Tibial artery (tissue), 4 donors: Measurements from ENCODE around the gene SMYD1.

ENCODE experiments used
- DNase-seq, 2 donors: peaks; one replicate each; pipeline ENCODE4 v3.0.0-alpha.2; 2019
- H3K27ac ChIP-seq, 2 donors: fragments of 200-600 bp; sonication (generic) in 1 of 2; 1 replicate in 1 of 2; 2 replicates in 1 of 2; pipeline ENCODE4 v1.5.1; 2018 to 2019; ENCODE audit warnings: mild to moderate bottlenecking in 1 of 2
- H3K27me3 ChIP-seq, 2 donors: fragments of 200-600 bp; sonication (generic) in 1 of 2; one replicate each; pipeline versions ENCODE4 v1.5.1 to v1.6.0; 2016 to 2019
- H3K36me3 ChIP-seq, 3 donors: fragments of 200-600 bp; sonication (generic) in 2 of 3; one replicate each; pipeline ENCODE4 v1.5.1; 2016 to 2019; ENCODE audit warnings: mild to moderate bottlenecking in 2 of 3
- H3K4me1 ChIP-seq, 4 donors: fragments of 200-600 bp; sonication (generic) in 2 of 4; 1 replicate in 3 of 4; 2 replicates in 1 of 4; pipeline ENCODE4 v1.5.1; 2016 to 2019
- H3K4me3 ChIP-seq, 2 donors: fragments of 200-600 bp; sonication (generic) in 1 of 2; 1 replicate in 1 of 2; 2 replicates in 1 of 2; pipeline ENCODE4 v1.5.1; 2018 to 2019; ENCODE audit warnings: mild to moderate bottlenecking in 2 of 2
- H3K9me3 ChIP-seq, 3 donors: fragments of 200-600 bp; sonication (generic) in 1 of 3; one replicate each; pipeline ENCODE4 v1.5.1; 2016 to 2019
- intact Hi-C: fragments of 100-400 bp; cut with DNase I; formaldehyde crosslinking; loops from one replicate; pipeline ENCODE4 v1.15.0; 2023; ENCODE audit warnings: low total_unique reads
- TF ChIP-seq, protein P1 (sequence below), 2 experiments: fragments of 200-600 bp in 1 of 2; fragments of 450-650 bp in 1 of 2; IDR thresholded peaks; one replicate each; pipeline ENCODE4 v1.5.1; 2017 to 2019; ENCODE audit warnings: antibody characterized with exemption in 2 of 2, mild to moderate bottlenecking in 1 of 2, moderate library complexity in 1 of 2

SMYD1 gene

DNA sequence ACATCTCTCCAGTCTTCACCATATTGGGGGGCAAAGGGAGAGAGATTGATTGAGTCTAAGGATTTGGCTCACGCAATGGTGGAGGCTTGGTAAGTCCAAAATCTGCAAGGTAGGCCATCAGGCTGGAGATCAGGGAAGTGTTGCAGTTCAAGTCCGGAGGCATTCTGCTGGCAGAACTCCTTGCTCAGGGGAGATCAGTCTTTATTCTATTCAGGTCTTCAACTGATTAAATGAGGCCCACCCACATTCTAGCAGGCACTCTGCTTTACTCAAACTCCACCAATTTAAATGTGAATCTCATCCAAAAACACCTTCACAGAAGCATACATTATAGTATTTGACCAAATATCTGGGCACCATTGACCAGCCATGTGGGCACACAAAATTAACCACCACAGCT, 21.4 kb downstream of the SMYD1 start:
- no peaks in the 10 kb centered on the region for H3K36me3 ChIP-seq

DNA sequence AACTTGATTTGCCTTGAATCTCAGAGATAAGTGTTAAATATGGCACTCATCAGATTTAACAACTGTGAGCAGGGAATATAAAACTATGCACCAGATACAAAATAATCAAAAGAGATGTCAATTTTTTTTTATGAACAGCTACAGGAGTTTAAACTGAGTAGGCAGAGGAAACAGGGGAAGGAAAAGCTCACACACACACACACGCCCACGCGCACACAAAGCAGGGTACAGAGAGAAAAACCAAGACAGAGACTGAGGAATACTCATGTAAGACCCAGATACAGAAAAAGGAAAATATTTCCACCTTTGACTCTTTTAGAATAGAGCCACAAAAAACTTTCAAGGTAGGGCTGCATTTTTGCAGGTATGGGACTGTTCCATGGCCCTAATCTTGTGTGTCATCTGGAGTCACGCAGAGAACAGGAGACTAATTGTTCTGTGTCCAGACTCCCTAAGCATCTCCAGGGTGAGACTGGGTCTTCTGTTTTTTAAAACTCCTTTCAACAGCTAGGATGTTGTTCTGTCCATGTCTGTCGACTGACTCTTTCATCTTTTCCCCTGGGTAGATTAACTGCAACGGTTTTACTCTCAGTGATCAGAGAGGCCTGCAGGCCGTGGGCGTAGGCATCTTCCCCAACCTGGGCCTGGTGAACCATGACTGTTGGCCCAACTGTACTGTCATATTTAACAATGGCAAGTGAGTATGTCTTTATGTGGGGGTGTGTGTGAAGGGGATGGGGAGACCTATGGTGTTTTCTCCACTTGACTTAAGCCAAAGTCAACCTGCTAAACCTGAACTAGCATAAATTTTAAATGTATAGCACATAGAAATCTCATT, 23.0 kb downstream of the SMYD1 start:
- DNase-seq, result no peak
- Histone ChIP-seq H3K36me3 (no peaks in the 10 kb centered on the region), H3K4me3 (no peak overlapping the region), H3K4me1 (no peaks in the 10 kb centered on the region), H3K27me3 (no peaks in the 10 kb centered on the region), H3K9me3 (no peaks in the 10 kb centered on the region), H3K27ac (no peak overlapping the region)
- TF ChIP-seq, protein P1, sequence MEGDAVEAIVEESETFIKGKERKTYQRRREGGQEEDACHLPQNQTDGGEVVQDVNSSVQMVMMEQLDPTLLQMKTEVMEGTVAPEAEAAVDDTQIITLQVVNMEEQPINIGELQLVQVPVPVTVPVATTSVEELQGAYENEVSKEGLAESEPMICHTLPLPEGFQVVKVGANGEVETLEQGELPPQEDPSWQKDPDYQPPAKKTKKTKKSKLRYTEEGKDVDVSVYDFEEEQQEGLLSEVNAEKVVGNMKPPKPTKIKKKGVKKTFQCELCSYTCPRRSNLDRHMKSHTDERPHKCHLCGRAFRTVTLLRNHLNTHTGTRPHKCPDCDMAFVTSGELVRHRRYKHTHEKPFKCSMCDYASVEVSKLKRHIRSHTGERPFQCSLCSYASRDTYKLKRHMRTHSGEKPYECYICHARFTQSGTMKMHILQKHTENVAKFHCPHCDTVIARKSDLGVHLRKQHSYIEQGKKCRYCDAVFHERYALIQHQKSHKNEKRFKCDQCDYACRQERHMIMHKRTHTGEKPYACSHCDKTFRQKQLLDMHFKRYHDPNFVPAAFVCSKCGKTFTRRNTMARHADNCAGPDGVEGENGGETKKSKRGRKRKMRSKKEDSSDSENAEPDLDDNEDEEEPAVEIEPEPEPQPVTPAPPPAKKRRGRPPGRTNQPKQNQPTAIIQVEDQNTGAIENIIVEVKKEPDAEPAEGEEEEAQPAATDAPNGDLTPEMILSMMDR (IDR thresholded peaks at IDR 0.05), result no peak
- intact Hi-C loops, result no loop called here

More for the DNA sequence above, 21.4 kb downstream of the SMYD1 start:
- H3K4me3 ChIP-seq, result no peak overlapping the region
- no peak for DNase-seq
- H3K9me3 ChIP-seq, result no peaks in the 10 kb centered on the region
- H3K27ac ChIP-seq, result no peak overlapping the region
- TF ChIP-seq, protein P1 (IDR thresholded peaks at IDR 0.05), result no peak
- intact Hi-C loops, result no loop called here
- no peaks in the 10 kb centered on the region for H3K4me1 ChIP-seq
- H3K27me3 ChIP-seq, result no peaks in the 10 kb centered on the region

DNA sequence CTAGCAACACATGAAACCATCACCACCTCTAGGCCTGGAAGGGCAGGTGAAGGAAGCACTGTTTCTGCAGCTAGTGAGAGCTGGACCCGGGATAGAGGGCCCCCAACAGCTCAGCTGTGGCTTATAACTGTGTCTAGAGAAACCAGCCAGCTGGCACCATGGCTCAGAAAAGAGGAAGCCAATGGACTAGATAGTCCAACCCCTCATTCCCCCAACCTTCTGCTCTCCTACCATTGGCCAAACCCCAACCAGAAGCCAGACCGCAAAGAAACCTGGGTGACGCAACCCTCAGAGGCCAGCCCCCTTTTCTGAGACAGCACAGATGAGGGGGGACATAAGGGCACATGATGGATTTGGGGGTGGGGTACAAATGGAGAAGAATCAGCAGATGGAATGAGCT, 24.3 kb downstream of the SMYD1 start:
- intact Hi-C loops, result no loop called here
- H3K36me3 ChIP-seq, result no peaks in the 10 kb centered on the region
- TF ChIP-seq, protein P1 (IDR thresholded peaks at IDR 0.05), result no peak

DNA sequence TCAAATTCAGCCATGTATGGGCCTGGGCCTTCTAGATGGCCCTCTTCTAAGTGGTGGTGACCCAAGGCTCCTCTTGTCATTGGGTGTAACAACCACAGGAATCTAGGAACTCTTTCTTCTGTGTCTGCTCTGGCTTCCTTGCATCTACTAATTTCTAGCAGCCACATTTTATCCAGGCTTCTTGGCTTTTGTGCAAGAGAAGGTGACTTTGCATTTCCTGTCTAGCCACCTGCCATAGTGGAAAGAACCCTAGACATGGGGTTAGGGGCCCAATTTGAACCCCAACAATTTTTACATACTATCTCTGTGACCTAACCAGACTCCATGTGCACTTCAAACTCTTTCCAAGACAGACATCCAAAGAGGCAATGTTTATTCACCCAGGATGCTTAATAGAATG, 25.1 kb downstream of the SMYD1 start:
- TF ChIP-seq, protein P1 (IDR thresholded peaks at IDR 0.05), result no peak
- no peaks in the 10 kb centered on the region for H3K9me3 ChIP-seq
- intact Hi-C loops, result no loop called here
- no peaks in the 10 kb centered on the region for H3K27me3 ChIP-seq
- no peak overlapping the region for H3K4me3 ChIP-seq
- no peak overlapping the region for H3K27ac ChIP-seq
- no peaks in the 10 kb centered on the region for H3K4me1 ChIP-seq
- H3K36me3 ChIP-seq, result no peaks in the 10 kb centered on the region
- DNase-seq, result no peak

More for the DNA sequence above, 24.3 kb downstream of the SMYD1 start:
- no peak for DNase-seq
- Histone ChIP-seq H3K9me3 (no peaks in the 10 kb centered on the region), H3K27ac (no peak overlapping the region), H3K4me3 (no peak overlapping the region), H3K27me3 (no peaks in the 10 kb centered on the region), H3K4me1 (no peaks in the 10 kb centered on the region)

- no peaks in the 10 kb centered on the region for H3K36me3 ChIP-seq
- H3K4me1 ChIP-seq, result no peaks in the 10 kb centered on the region
- H3K9me3 ChIP-seq, result no peaks in the 10 kb centered on the region
- H3K27me3 ChIP-seq, result no peaks in the 10 kb centered on the region
- no peak overlapping the region for H3K27ac ChIP-seq
- H3K4me3 ChIP-seq, result no peak overlapping the region
- intact Hi-C loops, result no loop called here
- DNase-seq, result no peak
- TF ChIP-seq, protein P1 (IDR thresholded peaks at IDR 0.05), result no peak
Observed at GRCh38 chr2:88095022-88095421, 27.4 kb downstream of the SMYD1 start.
